WTC11 (cell line): ENCODE measurements around the gene ZACN. TPM values are rescaled to one million over a fixed set of nuclear protein-coding genes. Genes with fewer than 3 reads are reported as not detected.
A peak's percentile ranks its signal among the peaks of the same experiment; 100 is the strongest.

Experiments
- ATAC-seq: fragments of 200-7000 bp; cut with Tn5 transposase; 2 replicates; pipeline ENCODE4 v1.10.0; 2021; ENCODE audit warnings: mild to moderate bottlenecking, moderate library complexity
- CTCF ChIA-PET: fragments of 300-600 bp; sonication (Branson Sonifier 250); formaldehyde crosslinking; loops from one replicate; lab custom pipeline; 2021; ENCODE audit warnings: antibody characterized with exemption; lab: Charles Lee
- POLR2A ChIA-PET: fragments of 350-600 bp; sonication (Branson Sonifier 250); formaldehyde crosslinking; loops from one replicate; lab custom pipeline; 2021; ENCODE audit warnings: antibody characterized with exemption; lab: Charles Lee
- DNase-seq: peaks from one replicate; pipeline ENCODE4 v3.0.0; 2021; ENCODE audit warnings: low spot score
- H3K27ac Mint-ChIP-seq: 2 replicates; pipeline ENCODE4 v1.8.0; 2021; ENCODE audit warnings: mixed read lengths
- H3K27me3 Mint-ChIP-seq: 2 replicates; pipeline ENCODE4 v1.8.0; 2021; ENCODE audit warnings: low read depth, mild to moderate bottlenecking, moderate library complexity, mixed read lengths
- H3K36me3 Mint-ChIP-seq: 2 replicates; pipeline ENCODE4 v1.8.0; 2021; ENCODE audit warnings: mixed read lengths
- H3K4me1 Mint-ChIP-seq: 2 replicates; pipeline ENCODE4 v1.8.0; 2022; ENCODE audit warnings: mixed read lengths
- H3K4me3 Mint-ChIP-seq: 2 replicates; pipeline ENCODE4 v1.8.0; 2021; ENCODE audit warnings: mild to moderate bottlenecking, moderate library complexity, mixed read lengths
- H3K9me3 Mint-ChIP-seq: 2 replicates; pipeline ENCODE4 v1.8.0; 2021; ENCODE audit warnings: mixed read lengths
- CBFB ChIP-seq: sonication (generic); formaldehyde crosslinking; IDR thresholded peaks from 2 replicates; pipeline ENCODE4 v1.8.1; 2022; ENCODE audit warnings: mild to moderate bottlenecking, low read depth, missing genetic modification reagents
- ELF4 ChIP-seq: sonication (generic); formaldehyde crosslinking; IDR thresholded peaks from 2 replicates; pipeline ENCODE4 v1.8.1; 2022; ENCODE audit warnings: low read depth, mild to moderate bottlenecking, moderate library complexity, missing genetic modification reagents
- EMX1 ChIP-seq: fragments of 250-450 bp; sonication (Bioruptor Pico); IDR thresholded peaks from 2 replicates; pipeline ENCODE4 v1.8.0; 2021; ENCODE audit warnings: mild to moderate bottlenecking
- GRHL2 ChIP-seq: fragments of 250-450 bp; sonication (Bioruptor Pico); IDR thresholded peaks from 2 replicates; pipeline ENCODE4 v1.8.0; 2022; ENCODE audit warnings: mild to moderate bottlenecking, moderate library complexity; ENCODE audit not compliant: insufficient replicate concordance, severe bottlenecking
- OVOL2 ChIP-seq: fragments of 250-450 bp; sonication (Bioruptor Pico); IDR thresholded peaks from 2 replicates; pipeline ENCODE4 v1.9.0; 2021; ENCODE audit warnings: mild to moderate bottlenecking, borderline replicate concordance
- TCF7 ChIP-seq: sonication (generic); formaldehyde crosslinking; IDR thresholded peaks from 2 replicates; pipeline ENCODE4 v1.8.0; 2022; ENCODE audit warnings: mild to moderate bottlenecking, low read depth, missing genetic modification reagents, moderate library complexity
- ZNF219 ChIP-seq: sonication (generic); formaldehyde crosslinking; IDR thresholded peaks from 2 replicates; pipeline ENCODE4 v1.8.0; 2023; ENCODE audit warnings: missing genetic modification reagents, mild to moderate bottlenecking, borderline replicate concordance
- ZNF317 ChIP-seq: sonication (generic); formaldehyde crosslinking; IDR thresholded peaks from 2 replicates; pipeline ENCODE4 v1.8.1; 2023; ENCODE audit warnings: low read depth, mild to moderate bottlenecking, moderate library complexity, missing genetic modification reagents, borderline replicate concordance
- total RNA-seq: library from RNA; stranded (reverse); gene quantifications from 3 replicates; pipeline ENCODE4 v1.2.3, GENCODE V29; 2021
- TF ChIP-seq, protein P1 (sequence below): sonication (generic); formaldehyde crosslinking; IDR thresholded peaks from 2 replicates; pipeline ENCODE4 v1.8.1; 2023; ENCODE audit warnings: mild to moderate bottlenecking, moderate library complexity, missing genetic modification reagents
- TF ChIP-seq, protein P2 (sequence below): sonication (generic); formaldehyde crosslinking; IDR thresholded peaks from 2 replicates; pipeline ENCODE4 v1.8.1; 2023; ENCODE audit warnings: mild to moderate bottlenecking, missing genetic modification reagents, moderate library complexity
- TF ChIP-seq, protein P3 (sequence below): sonication (generic); formaldehyde crosslinking; IDR thresholded peaks from 2 replicates; pipeline ENCODE4 v1.8.1; 2022; ENCODE audit warnings: mild to moderate bottlenecking, moderate library complexity, missing genetic modification reagents
- TF ChIP-seq, protein P4 (sequence below): sonication (generic); formaldehyde crosslinking; IDR thresholded peaks from 2 replicates; pipeline ENCODE4 v1.8.1; 2023; ENCODE audit warnings: mild to moderate bottlenecking, missing genetic modification reagents
- TF ChIP-seq, protein P5 (sequence below): sonication (generic); formaldehyde crosslinking; IDR thresholded peaks from 2 replicates; pipeline ENCODE4 v1.8.1; 2022; ENCODE audit warnings: mild to moderate bottlenecking, missing genetic modification reagents, moderate library complexity, borderline replicate concordance
- TF ChIP-seq, protein P6 (sequence below): sonication (generic); formaldehyde crosslinking; IDR thresholded peaks from 2 replicates; pipeline ENCODE4 v1.8.0; 2022; ENCODE audit warnings: mild to moderate bottlenecking, missing genetic modification reagents
- TF ChIP-seq, protein P7 (sequence below): fragments of 250-450 bp; sonication (Bioruptor Pico); IDR thresholded peaks from 2 replicates; pipeline ENCODE4 v1.9.0; 2021; ENCODE audit warnings: mild to moderate bottlenecking

ZACN gene
- total RNA-seq, 1 experiment from 2014 or later: 0.28 TPM

DNA sequence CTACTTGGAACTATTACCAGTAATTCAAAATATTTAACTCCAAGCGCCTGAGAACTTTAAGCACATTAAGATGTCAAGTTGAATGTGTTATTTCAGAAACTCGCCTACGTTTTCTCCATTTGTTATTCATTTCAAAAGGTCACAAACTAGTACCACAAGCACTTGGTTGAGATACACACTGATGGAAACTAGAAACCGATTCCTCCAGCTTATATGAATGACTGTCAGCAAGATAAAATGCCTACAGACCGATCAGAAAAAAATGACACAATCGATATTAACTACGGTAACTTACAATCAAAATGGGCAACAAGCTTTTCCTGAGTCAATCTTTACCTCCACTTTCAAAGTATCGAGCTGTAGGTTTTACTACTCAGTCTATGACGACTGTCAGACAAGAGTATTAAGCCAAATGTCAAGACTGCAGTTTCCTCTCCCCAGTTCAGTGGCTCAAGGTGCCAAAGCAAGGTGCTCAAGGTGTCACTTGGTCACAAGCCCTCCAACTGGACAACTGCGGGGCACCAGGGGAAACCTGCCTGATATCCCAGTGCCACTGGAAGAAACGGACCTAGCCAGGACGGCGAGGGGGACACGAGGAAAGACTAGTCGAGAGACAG, 7.3 kb upstream of the ZACN start:
- POLR2A ChIA-PET: interaction anchor here (0.7 to 1.0 kb wide), 2 partner anchors 18 to 63 kb away, joined by 3 read pairs; no protein-coding TSS in a partner anchor
- TF ChIP-seq, protein P1, sequence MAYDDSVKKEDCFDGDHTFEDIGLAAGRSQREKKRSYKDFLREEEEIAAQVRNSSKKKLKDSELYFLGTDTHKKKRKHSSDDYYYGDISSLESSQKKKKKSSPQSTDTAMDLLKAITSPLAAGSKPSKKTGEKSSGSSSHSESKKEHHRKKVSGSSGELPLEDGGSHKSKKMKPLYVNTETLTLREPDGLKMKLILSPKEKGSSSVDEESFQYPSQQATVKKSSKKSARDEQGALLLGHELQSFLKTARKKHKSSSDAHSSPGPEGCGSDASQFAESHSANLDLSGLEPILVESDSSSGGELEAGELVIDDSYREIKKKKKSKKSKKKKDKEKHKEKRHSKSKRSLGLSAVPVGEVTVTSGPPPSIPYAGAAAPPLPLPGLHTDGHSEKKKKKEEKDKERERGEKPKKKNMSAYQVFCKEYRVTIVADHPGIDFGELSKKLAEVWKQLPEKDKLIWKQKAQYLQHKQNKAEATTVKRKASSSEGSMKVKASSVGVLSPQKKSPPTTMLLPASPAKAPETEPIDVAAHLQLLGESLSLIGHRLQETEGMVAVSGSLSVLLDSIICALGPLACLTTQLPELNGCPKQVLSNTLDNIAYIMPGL (CRISPR knock-in tag): 0 out of 2 replicates have a peak, but pooled peaks have one; percentile 7
- TF ChIP-seq CBFB (CRISPR knock-in tag): no peak

DNA sequence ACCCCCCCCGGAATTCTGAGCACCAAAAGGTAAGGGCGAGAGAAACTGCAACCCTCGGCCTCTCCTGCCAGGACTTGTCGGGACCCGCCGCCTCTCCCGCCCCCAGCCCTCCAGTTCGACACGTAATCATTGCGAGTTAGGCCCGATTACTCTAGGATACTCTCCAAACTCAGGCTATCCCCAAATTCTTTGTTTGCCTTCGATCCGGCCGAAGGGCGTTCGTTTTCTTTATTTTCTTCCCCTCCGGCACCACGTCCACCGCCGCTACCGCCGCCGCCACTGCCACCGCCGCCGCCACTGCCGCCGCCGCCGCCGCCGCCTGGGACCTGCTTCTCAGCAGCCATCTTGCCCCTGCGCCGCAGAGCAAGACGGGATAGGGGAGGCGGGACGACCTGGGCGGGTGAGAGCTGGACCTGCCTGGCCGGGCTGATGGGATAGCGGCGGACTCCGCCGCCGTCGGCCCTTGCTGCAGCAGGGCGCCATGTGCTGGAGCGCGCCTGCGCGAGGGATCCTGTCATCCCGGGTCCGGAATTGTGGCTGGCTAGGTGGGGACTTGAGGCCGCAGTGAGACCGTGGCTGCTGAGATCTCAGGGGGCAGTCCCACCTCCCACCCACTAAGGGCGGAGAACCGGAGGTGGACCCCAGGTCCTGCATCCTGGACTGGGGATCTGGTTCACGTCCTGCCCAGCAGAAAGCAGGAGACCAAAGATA, 6.7 kb upstream of the ZACN start, which contains the start of gene SRP68:
SRP68 (minus strand) TSS at position 370 of the 711 bp plus-strand sequence; CDS start at position 344, 26 bp downstream.
- Mint-ChIP-seq H3K4me1 (peaks cover 30% of the 10 kb centered on the region), H3K27me3 (peaks cover 40% of the 10 kb centered on the region), H3K36me3 (peaks cover 5% of the 10 kb centered on the region; the same call in 1 of the 2 replicates), H3K9me3 (no peaks in the 10 kb centered on the region), H3K27ac (peak within 1 kb of the TSS; percentile 89), H3K4me3 (peak within 1 kb of the TSS; percentile 97)
- ChIA-PET POLR2A (interaction anchor here (1.0 kb wide), 1 partner anchor 63 kb away, joined by 3 read pairs; no protein-coding TSS in a partner anchor), CTCF (interaction anchor here (1.0 to 2.7 kb wide), 3 partner anchors 58 to 208 kb away, joined by 3 to 14 read pairs (median 6); no protein-coding TSS in a partner anchor)
- ATAC-seq: peak; percentile 86
- peak; percentile 95 for DNase-seq
- TF ChIP-seq ZNF219: no peak
- TF ChIP-seq, protein P2, sequence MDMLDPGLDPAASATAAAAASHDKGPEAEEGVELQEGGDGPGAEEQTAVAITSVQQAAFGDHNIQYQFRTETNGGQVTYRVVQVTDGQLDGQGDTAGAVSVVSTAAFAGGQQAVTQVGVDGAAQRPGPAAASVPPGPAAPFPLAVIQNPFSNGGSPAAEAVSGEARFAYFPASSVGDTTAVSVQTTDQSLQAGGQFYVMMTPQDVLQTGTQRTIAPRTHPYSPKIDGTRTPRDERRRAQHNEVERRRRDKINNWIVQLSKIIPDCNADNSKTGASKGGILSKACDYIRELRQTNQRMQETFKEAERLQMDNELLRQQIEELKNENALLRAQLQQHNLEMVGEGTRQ (CRISPR knock-in tag): peak; percentile 58; the same call in 1 of the 2 replicates
- no peak for TF ChIP-seq EMX1 (CRISPR knock-in tag)
- TF ChIP-seq, protein P3, sequence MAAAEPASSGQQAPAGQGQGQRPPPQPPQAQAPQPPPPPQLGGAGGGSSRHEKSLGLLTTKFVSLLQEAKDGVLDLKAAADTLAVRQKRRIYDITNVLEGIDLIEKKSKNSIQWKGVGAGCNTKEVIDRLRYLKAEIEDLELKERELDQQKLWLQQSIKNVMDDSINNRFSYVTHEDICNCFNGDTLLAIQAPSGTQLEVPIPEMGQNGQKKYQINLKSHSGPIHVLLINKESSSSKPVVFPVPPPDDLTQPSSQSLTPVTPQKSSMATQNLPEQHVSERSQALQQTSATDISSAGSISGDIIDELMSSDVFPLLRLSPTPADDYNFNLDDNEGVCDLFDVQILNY (CRISPR knock-in tag): peak; percentile 87; the same call in 1 of the 2 replicates
- TF ChIP-seq, protein P4, sequence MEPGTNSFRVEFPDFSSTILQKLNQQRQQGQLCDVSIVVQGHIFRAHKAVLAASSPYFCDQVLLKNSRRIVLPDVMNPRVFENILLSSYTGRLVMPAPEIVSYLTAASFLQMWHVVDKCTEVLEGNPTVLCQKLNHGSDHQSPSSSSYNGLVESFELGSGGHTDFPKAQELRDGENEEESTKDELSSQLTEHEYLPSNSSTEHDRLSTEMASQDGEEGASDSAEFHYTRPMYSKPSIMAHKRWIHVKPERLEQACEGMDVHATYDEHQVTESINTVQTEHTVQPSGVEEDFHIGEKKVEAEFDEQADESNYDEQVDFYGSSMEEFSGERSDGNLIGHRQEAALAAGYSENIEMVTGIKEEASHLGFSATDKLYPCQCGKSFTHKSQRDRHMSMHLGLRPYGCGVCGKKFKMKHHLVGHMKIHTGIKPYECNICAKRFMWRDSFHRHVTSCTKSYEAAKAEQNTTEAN (CRISPR knock-in tag): no peak
- TF ChIP-seq ELF4: 0 out of 2 replicates have a peak, but pooled peaks have one; percentile 19
- no peak for TF ChIP-seq ZNF317 (CRISPR knock-in tag)
- TF ChIP-seq, protein P5, sequence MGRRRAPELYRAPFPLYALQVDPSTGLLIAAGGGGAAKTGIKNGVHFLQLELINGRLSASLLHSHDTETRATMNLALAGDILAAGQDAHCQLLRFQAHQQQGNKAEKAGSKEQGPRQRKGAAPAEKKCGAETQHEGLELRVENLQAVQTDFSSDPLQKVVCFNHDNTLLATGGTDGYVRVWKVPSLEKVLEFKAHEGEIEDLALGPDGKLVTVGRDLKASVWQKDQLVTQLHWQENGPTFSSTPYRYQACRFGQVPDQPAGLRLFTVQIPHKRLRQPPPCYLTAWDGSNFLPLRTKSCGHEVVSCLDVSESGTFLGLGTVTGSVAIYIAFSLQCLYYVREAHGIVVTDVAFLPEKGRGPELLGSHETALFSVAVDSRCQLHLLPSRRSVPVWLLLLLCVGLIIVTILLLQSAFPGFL (CRISPR knock-in tag): peak; percentile 78; the same call in 1 of the 2 replicates
- TF ChIP-seq, protein P6, sequence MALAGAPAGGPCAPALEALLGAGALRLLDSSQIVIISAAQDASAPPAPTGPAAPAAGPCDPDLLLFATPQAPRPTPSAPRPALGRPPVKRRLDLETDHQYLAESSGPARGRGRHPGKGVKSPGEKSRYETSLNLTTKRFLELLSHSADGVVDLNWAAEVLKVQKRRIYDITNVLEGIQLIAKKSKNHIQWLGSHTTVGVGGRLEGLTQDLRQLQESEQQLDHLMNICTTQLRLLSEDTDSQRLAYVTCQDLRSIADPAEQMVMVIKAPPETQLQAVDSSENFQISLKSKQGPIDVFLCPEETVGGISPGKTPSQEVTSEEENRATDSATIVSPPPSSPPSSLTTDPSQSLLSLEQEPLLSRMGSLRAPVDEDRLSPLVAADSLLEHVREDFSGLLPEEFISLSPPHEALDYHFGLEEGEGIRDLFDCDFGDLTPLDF (CRISPR knock-in tag): peak; percentile 79
- no peak for TF ChIP-seq OVOL2 (CRISPR knock-in tag)
- TF ChIP-seq GRHL2 (CRISPR knock-in tag): no peak
- TF ChIP-seq, protein P7, sequence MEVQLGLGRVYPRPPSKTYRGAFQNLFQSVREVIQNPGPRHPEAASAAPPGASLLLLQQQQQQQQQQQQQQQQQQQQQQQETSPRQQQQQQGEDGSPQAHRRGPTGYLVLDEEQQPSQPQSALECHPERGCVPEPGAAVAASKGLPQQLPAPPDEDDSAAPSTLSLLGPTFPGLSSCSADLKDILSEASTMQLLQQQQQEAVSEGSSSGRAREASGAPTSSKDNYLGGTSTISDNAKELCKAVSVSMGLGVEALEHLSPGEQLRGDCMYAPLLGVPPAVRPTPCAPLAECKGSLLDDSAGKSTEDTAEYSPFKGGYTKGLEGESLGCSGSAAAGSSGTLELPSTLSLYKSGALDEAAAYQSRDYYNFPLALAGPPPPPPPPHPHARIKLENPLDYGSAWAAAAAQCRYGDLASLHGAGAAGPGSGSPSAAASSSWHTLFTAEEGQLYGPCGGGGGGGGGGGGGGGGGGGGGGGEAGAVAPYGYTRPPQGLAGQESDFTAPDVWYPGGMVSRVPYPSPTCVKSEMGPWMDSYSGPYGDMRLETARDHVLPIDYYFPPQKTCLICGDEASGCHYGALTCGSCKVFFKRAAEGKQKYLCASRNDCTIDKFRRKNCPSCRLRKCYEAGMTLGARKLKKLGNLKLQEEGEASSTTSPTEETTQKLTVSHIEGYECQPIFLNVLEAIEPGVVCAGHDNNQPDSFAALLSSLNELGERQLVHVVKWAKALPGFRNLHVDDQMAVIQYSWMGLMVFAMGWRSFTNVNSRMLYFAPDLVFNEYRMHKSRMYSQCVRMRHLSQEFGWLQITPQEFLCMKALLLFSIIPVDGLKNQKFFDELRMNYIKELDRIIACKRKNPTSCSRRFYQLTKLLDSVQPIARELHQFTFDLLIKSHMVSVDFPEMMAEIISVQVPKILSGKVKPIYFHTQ (CRISPR knock-in tag): no peak
- peak; percentile 13; the same call in 1 of the 2 replicates for TF ChIP-seq TCF7 (CRISPR knock-in tag)

More for the DNA sequence above, 7.3 kb upstream of the ZACN start:
- ATAC-seq (no peak), DNase-seq (no peak)
- H3K27me3 Mint-ChIP-seq: peaks cover 34% of the 10 kb centered on the region
- H3K4me1 Mint-ChIP-seq: peaks cover 26% of the 10 kb centered on the region
- peak overlapping the region; percentile 89 for H3K27ac Mint-ChIP-seq
- peak overlapping the region; percentile 97 for H3K4me3 Mint-ChIP-seq
- no peaks in the 10 kb centered on the region for H3K9me3 Mint-ChIP-seq
- H3K36me3 Mint-ChIP-seq: peaks cover 11% of the 10 kb centered on the region; the same call in 1 of the 2 replicates
- CTCF ChIA-PET: interaction anchor here (1.0 to 2.7 kb wide), 4 partner anchors 58 to 208 kb away, joined by 3 to 14 read pairs (median 4); no protein-coding TSS in a partner anchor
